Type B pancreatic cell (in vitro differentiated cells): ENCODE data around the gene BNC2. TPM values are rescaled to one million over a fixed set of nuclear protein-coding genes. Genes with fewer than 3 reads are reported as not detected.

Experiments
- DNase-seq: peaks from one replicate; pipeline ENCODE4 v3.0.0; 2021; ENCODE audit warnings: mixed read lengths; ENCODE audit not compliant: unreplicated experiment; ENCODE audit errors: extremely low spot score
- H3K27ac Mint-ChIP-seq: 2 replicates; pipeline ENCODE4 v1.8.0; 2021; ENCODE audit warnings: mild to moderate bottlenecking, mixed read lengths
- H3K27me3 Mint-ChIP-seq: 2 replicates; pipeline ENCODE4 v1.8.0; 2021; ENCODE audit warnings: mixed read lengths
- H3K36me3 Mint-ChIP-seq: 2 replicates; pipeline ENCODE4 v1.8.0; 2021; ENCODE audit warnings: mixed read lengths
- H3K4me1 Mint-ChIP-seq: one replicate; pipeline ENCODE4 v1.8.0; 2021; ENCODE audit warnings: mixed read lengths; ENCODE audit not compliant: unreplicated experiment
- H3K4me3 Mint-ChIP-seq: 2 replicates; pipeline ENCODE4 v1.8.0; 2021; ENCODE audit warnings: mild to moderate bottlenecking, mixed read lengths
- H3K9me3 Mint-ChIP-seq: 2 replicates; pipeline ENCODE4 v1.8.0; 2021; ENCODE audit warnings: mixed read lengths
- total RNA-seq: library from RNA; stranded (reverse); gene quantifications from 2 replicates; pipeline ENCODE4 v1.2.1, GENCODE V29; 2021; ENCODE audit warnings: low replicate concordance
- TF ChIP-seq, protein P1 (sequence below): fragments of 200-600 bp; sonication (generic); conservative IDR thresholded peaks from 2 replicates; pipeline ENCODE4 v1.5.0; 2021; ENCODE audit warnings: antibody characterized with exemption, mild to moderate bottlenecking

Gene BNC2
- total RNA-seq, 1 donor from 2014 or later: 80.9 TPM

DNA sequence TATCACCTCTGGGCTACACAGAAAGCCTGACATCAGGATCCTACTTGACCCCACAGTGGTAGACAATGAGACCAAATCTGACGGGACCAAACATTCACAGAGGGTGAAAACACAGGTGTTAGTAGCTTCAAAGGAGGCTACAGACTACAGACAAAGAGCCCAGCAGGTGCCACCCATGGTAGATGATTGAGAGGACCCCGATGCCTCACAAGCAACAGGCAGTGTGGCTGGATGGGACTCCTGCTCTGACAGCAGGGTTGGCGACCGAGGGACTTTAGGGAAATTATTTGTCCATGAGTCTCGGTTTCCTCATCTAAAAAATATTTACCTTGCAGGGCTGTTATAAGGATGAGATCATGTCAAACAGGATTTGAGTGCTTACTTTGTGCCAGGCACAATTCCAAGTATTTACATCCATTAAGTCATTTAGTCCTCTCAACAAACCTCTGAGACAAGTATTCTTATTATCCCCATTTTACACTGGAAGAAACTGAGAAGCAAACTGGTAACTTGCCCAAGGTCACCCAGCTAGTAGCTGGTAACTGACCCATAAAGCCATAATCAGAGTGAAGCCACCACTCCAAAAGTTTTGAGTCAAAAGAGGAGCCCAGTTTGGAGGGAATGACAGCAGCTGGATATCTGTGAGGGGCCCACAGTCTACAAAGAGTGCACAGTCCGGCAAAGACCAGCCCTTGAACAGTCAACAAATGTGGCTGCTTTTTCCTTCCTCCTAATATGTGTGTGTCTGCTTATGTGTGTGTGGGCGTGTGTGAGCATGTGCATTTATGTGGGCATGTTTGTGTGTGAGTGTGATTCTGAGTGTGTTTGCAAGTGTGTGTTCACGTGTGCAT is 502.0 kb downstream of the BNC2 start:
- Mint-ChIP-seq H3K36me3 (peaks cover 6% of the 10 kb centered on the region), H3K4me1 (peaks cover 16% of the 10 kb centered on the region), H3K27ac (no peak overlapping the region), H3K4me3 (no peak overlapping the region), H3K27me3 (peaks cover 19% of the 10 kb centered on the region), H3K9me3 (peaks cover 15% of the 10 kb centered on the region)
- TF ChIP-seq, protein P1, sequence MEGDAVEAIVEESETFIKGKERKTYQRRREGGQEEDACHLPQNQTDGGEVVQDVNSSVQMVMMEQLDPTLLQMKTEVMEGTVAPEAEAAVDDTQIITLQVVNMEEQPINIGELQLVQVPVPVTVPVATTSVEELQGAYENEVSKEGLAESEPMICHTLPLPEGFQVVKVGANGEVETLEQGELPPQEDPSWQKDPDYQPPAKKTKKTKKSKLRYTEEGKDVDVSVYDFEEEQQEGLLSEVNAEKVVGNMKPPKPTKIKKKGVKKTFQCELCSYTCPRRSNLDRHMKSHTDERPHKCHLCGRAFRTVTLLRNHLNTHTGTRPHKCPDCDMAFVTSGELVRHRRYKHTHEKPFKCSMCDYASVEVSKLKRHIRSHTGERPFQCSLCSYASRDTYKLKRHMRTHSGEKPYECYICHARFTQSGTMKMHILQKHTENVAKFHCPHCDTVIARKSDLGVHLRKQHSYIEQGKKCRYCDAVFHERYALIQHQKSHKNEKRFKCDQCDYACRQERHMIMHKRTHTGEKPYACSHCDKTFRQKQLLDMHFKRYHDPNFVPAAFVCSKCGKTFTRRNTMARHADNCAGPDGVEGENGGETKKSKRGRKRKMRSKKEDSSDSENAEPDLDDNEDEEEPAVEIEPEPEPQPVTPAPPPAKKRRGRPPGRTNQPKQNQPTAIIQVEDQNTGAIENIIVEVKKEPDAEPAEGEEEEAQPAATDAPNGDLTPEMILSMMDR: no peak
- DNase-seq: no peak

- no peak for DNase-seq
- Mint-ChIP-seq H3K4me3 (no peak overlapping the region), H3K9me3 (peaks cover 15% of the 10 kb centered on the region), H3K36me3 (peaks cover 6% of the 10 kb centered on the region), H3K4me1 (peaks cover 16% of the 10 kb centered on the region), H3K27me3 (peaks cover 19% of the 10 kb centered on the region), H3K27ac (no peak overlapping the region)
- TF ChIP-seq, protein P1: no peak
Observed at GRCh38 chr9:16367605-16368231, 502.8 kb downstream of the BNC2 start.

DNA sequence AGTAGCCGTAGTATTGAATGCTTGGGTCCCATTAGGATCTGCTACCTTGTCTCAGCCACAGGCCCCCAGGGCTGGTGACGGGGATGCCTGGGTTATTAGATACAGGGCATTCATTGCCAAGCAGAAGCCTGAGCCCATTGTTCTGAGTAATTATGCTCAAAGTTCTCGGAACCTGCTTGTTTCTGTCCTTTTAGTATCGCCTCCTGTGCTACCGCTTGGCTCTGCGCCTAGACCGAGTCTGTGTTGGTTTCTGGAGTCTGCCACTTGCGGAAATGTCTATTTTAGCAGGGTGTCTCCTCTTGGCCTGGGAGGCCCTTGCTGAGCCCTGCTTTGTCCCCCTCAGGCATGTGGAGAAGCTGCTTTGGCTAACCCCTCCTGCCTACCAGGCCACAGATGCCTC is 506.1 kb downstream of the BNC2 start:
- H3K4me3 Mint-ChIP-seq: no peak overlapping the region
- DNase-seq: no peak
- TF ChIP-seq, protein P1: no peak
- H3K9me3 Mint-ChIP-seq: peaks cover 17% of the 10 kb centered on the region
- no peak overlapping the region for H3K27ac Mint-ChIP-seq
- peaks cover 6% of the 10 kb centered on the region for H3K36me3 Mint-ChIP-seq
- peaks cover 7% of the 10 kb centered on the region for H3K4me1 Mint-ChIP-seq
- peaks cover 16% of the 10 kb centered on the region for H3K27me3 Mint-ChIP-seq

DNA sequence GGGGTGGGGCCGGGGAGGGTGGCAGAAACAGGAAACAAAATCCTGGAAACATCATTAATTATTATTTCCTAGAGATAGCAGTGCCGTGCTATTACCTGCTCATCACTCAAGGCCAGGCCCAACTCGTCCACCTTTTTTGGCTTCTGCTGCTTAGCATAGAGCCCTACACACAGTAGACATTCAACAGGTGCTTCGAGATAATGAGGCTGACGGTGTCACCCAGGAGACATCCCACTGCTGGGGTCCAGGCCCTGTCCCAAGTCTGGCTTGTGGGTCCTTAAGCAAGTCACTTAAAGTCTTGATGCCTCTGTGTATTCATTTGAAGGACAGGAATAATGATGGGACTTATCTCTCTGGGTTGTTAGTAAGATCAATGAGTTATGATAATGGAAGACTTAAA is 506.6 kb downstream of the BNC2 start:
- peaks cover 14% of the 10 kb centered on the region for H3K27me3 Mint-ChIP-seq
- H3K36me3 Mint-ChIP-seq: peaks cover 6% of the 10 kb centered on the region
- peaks cover 21% of the 10 kb centered on the region for H3K9me3 Mint-ChIP-seq
- no peak for DNase-seq
- peaks cover 3% of the 10 kb centered on the region for H3K4me1 Mint-ChIP-seq
- H3K4me3 Mint-ChIP-seq: no peak overlapping the region
- no peak overlapping the region for H3K27ac Mint-ChIP-seq
- TF ChIP-seq, protein P1: no peak

- no peak for DNase-seq
- Mint-ChIP-seq H3K4me1 (peaks cover under 1% of the 10 kb centered on the region), H3K27me3 (peaks cover 10% of the 10 kb centered on the region), H3K9me3 (peaks cover 21% of the 10 kb centered on the region), H3K27ac (no peak overlapping the region), H3K36me3 (peaks cover 6% of the 10 kb centered on the region), H3K4me3 (no peak overlapping the region)
- TF ChIP-seq, protein P1: no peak
Observed at GRCh38 chr9:16363073-16363781, 507.2 kb downstream of the BNC2 start.
